Keratinocyte (primary cell): Measurements from ENCODE around the gene PRKCH. TPM values are rescaled to one million over a fixed set of nuclear protein-coding genes. Genes with fewer than 3 reads are reported as not detected.

Experiments
- DNase-seq: peaks from one replicate; pipeline ENCODE4 v3.0.0-alpha.2; 2011; ENCODE audit warnings: low read depth, missing footprints, low spot score
- FAIRE-seq: peaks from 2 replicates; lab custom pipeline; 2011; peaks lifted over from hg19 to GRCh38; lab: Jason Lieb, UNC
- H2AFZ ChIP-seq: 2 replicates; pipeline ENCODE4 v1.6.0; 2012; ENCODE audit warnings: low read length, control low read depth, inconsistent platforms; ENCODE audit not compliant: control insufficient read depth
- H3K27ac ChIP-seq: 2 replicates; pipeline ENCODE4 v1.5.1; 2011; ENCODE audit warnings: low read length; ENCODE audit not compliant: control insufficient read depth, insufficient read depth
- H3K27me3 ChIP-seq: 3 replicates; pipeline ENCODE4 v1.6.0; 2011; ENCODE audit warnings: low read length; ENCODE audit not compliant: control insufficient read depth, insufficient read depth; ENCODE audit errors: extremely low read depth
- H3K36me3 ChIP-seq, 2 experiments: 2 replicates in 1 of 2; 3 replicates in 1 of 2; pipeline ENCODE4 v1.5.1; 2011; ENCODE audit warnings: low read length in 2 of 2, mild to moderate bottlenecking in 1 of 2; ENCODE audit not compliant: control insufficient read depth in 2 of 2, insufficient read depth in 2 of 2; ENCODE audit errors: extremely low read depth in 1 of 2
- H3K4me1 ChIP-seq: 3 replicates; pipeline ENCODE4 v1.5.1; 2011; ENCODE audit warnings: low read length; ENCODE audit not compliant: control insufficient read depth, insufficient read depth; ENCODE audit errors: extremely low read depth
- H3K4me2 ChIP-seq: 3 replicates; pipeline ENCODE4 v1.6.0; 2011; ENCODE audit warnings: low read depth, low read length; ENCODE audit not compliant: control insufficient read depth, insufficient read depth; ENCODE audit errors: extremely low read depth
- H3K4me3 ChIP-seq, 3 experiments: fragments of 200-600 bp in 1 of 3; sonication (generic) in 1 of 3; 2 replicates in 2 of 3; 3 replicates in 1 of 3; pipeline ENCODE4 v1.5.1; 2011 to 2016; ENCODE audit warnings: low read length in 3 of 3, mild to moderate bottlenecking in 3 of 3, control low read depth in 2 of 3, inconsistent platforms in 1 of 3, low read depth in 1 of 3, mixed read lengths in 1 of 3, mixed run types in 1 of 3, moderate library complexity in 1 of 3; ENCODE audit not compliant: control insufficient read depth in 2 of 3, insufficient read depth in 2 of 3; ENCODE audit errors: extremely low read depth in 1 of 3
- H3K79me2 ChIP-seq: 2 replicates; pipeline ENCODE4 v1.6.0; 2012; ENCODE audit warnings: low read length; ENCODE audit not compliant: control insufficient read depth, insufficient read depth
- H3K9ac ChIP-seq: 3 replicates; pipeline ENCODE4 v1.6.0; 2011; ENCODE audit warnings: low read length; ENCODE audit not compliant: control insufficient read depth, insufficient read depth; ENCODE audit errors: extremely low read depth
- H3K9me1 ChIP-seq: 3 replicates; pipeline ENCODE4 v1.6.0; 2011; ENCODE audit warnings: low read length; ENCODE audit not compliant: control insufficient read depth, insufficient read depth; ENCODE audit errors: extremely low read depth
- H3K9me3 ChIP-seq: 2 replicates; pipeline ENCODE4 v1.5.1; 2012; ENCODE audit warnings: low read depth, low read length; ENCODE audit not compliant: control insufficient read depth
- H4K20me1 ChIP-seq: 3 replicates; pipeline ENCODE4 v1.6.0; 2011; ENCODE audit warnings: low read length; ENCODE audit not compliant: control insufficient read depth, insufficient read depth; ENCODE audit errors: extremely low read depth
- CTCF ChIP-seq, 3 experiments: IDR thresholded peaks in 1 of 3; conservative IDR thresholded peaks in 1 of 3; optimal IDR thresholded peaks in 1 of 3; 2 replicates in 2 of 3; 3 replicates in 1 of 3; pipeline versions ENCODE3 to v1.5.1; 2011; ENCODE audit warnings: low read length in 3 of 3, mild to moderate bottlenecking in 3 of 3, moderate library complexity in 2 of 3, control low read depth in 1 of 3, inconsistent platforms in 1 of 3; ENCODE audit not compliant: insufficient read depth in 2 of 3; ENCODE audit errors: extremely low read depth in 1 of 3
- EZH2 ChIP-seq: IDR thresholded peaks from one replicate; pipeline ENCODE4 v1.6.1; 2012; ENCODE audit warnings: inconsistent platforms, mild to moderate bottlenecking, low read length, moderate library complexity
- dilution Hi-C: fragments of 300-500 bp; cut with MboI; formaldehyde crosslinking; loops from one replicate; pipeline ENCODE4 v1.7.0; 2020; ENCODE audit warnings: low sequenced_read_pairs; ENCODE audit not compliant: extremely low pct_ligation_motif_present
- polyA plus RNA-seq, 5 experiments: library from polyadenylated mRNA; depleted of rRNA in 3 of 5; stranded (reverse) in 3 of 5; stranded (forward) in 1 of 5; unstranded in 1 of 5; fragments of >200 nt; gene quantifications; 1 replicate in 1 of 5; 2 replicates in 3 of 5; 3 replicates in 1 of 5; pipeline versions ENCODE4 v1.2.1 to v1.2.3, GENCODE V29; 2011 to 2012; ENCODE audit warnings: missing spikeins in 2 of 5, low read depth in 1 of 5, low replicate concordance in 1 of 5

The PRKCH gene
- polyA plus RNA-seq, 1 donor (not counting 4 experiments of a cell fraction or from before 2014, with no cell fraction given), result 13.7 TPM

DNA sequence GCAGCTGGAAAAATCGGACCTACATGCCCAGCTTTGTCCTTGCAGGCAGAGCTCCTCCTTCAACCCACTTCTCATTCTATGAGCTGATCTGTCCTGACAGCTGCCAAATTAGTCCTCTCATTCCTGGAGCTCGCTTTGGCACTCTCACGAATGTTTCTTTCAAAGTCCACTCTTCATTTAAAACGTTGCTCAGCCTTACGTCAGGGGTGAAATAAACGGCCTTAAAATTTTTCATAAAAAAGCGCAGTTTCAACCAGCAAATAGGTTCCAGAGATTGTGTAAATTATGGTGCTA lies 253.1 kb downstream of the PRKCH start:
- Histone ChIP-seq H2AFZ (peak overlapping the region; percentile 67), H3K36me3 (no peaks in the 10 kb centered on the region), H4K20me1 (no peaks in the 10 kb centered on the region), H3K9me1 (no peaks in the 10 kb centered on the region), H3K4me3 (peak overlapping the region in 2 of 3 experiments; percentile 50 to 52), H3K9ac (peak overlapping the region; percentile 42), H3K79me2 (no peaks in the 10 kb centered on the region), H3K9me3 (no peaks in the 10 kb centered on the region), H3K4me1 (peaks cover 41% of the 10 kb centered on the region), H3K27ac (peak overlapping the region; percentile 72), H3K4me2 (peak overlapping the region; percentile 85), H3K27me3 (no peaks in the 10 kb centered on the region)
- DNase-seq (no peak), FAIRE-seq (peak; percentile 96)
- dilution Hi-C loops, result no loop called here
- TF ChIP-seq CTCF (optimal IDR thresholded peaks at IDR 0.05 in 1 of 3, IDR thresholded peaks at IDR 0.05 in 1 of 3, conservative IDR thresholded peaks at IDR 0.05 in 1 of 3; ENCODE audit: extremely low read depth in 1 of 3, insufficient read depth in 2 of 3, low read length in 3 of 3), result no peak
- no peak for TF ChIP-seq EZH2

DNA sequence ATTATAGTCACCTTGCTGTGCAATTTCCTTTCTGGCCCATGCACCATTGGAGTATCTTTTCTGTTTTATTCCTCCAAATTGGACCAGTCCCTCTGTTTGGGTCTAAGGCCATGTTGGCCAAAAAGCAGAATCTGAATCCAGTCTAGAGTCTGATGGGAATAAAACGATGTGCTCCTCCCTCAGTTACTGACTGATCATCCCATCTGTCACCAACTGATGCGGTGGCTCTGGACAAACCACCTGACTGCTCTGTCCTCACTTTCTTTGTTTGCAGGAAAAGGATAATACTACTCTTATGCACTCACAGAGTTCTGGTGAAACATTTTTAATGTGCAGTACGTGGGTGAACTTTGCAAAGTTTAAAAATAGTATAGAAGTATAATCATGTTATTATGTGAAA lies 253.7 kb downstream of the PRKCH start:
- dilution Hi-C loops, result no loop called here
- peaks cover 34% of the 10 kb centered on the region for H3K4me1 ChIP-seq
- no peaks in the 10 kb centered on the region for H3K9me1 ChIP-seq
- H4K20me1 ChIP-seq, result no peaks in the 10 kb centered on the region
- peak overlapping the region; percentile 1 for H3K27ac ChIP-seq
- H3K4me2 ChIP-seq, result peak overlapping the region; percentile 85
- no peak for FAIRE-seq
- no peaks in the 10 kb centered on the region for H3K36me3 ChIP-seq
- no peaks in the 10 kb centered on the region for H3K27me3 ChIP-seq
- DNase-seq, result no peak
- H2AFZ ChIP-seq, result no peak overlapping the region
- no peaks in the 10 kb centered on the region for H3K79me2 ChIP-seq
- H3K9me3 ChIP-seq, result no peaks in the 10 kb centered on the region
- H3K4me3 ChIP-seq, result no peak overlapping the region
- H3K9ac ChIP-seq, result no peak overlapping the region
- TF ChIP-seq EZH2, result no peak
- no peak for TF ChIP-seq CTCF (optimal IDR thresholded peaks at IDR 0.05 in 1 of 3, IDR thresholded peaks at IDR 0.05 in 1 of 3, conservative IDR thresholded peaks at IDR 0.05 in 1 of 3; ENCODE audit: extremely low read depth in 1 of 3, insufficient read depth in 2 of 3, low read length in 3 of 3)
